ENCODE data around the gene NLGN2.

Gene NLGN2

DNA sequence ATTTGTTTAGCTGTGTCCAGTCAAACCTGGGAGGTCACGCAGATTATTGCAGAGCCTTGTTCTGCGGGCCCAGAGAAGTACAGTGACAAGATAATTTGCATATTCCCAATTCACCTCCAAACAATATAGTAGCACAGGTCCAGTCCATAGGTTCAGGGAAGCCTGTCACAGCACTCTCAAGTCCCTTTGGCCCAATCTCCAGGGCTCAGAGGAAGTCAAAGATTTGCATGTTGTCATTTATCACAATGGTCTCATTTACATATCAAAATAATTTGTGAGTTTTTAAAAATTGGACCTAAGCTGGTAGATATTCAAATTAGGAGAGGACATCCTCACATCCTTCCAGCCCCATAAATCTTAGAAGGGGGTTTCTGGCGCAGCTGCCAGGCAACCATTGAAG lies 59.9 kb downstream of the NLGN2 start:
- no peak for DNase-seq (ENCODE audit: low read depth)
- H3K4me3 ChIP-seq (ENCODE audit: low read length), result no peak overlapping the region
- TF ChIP-seq, protein P1, sequence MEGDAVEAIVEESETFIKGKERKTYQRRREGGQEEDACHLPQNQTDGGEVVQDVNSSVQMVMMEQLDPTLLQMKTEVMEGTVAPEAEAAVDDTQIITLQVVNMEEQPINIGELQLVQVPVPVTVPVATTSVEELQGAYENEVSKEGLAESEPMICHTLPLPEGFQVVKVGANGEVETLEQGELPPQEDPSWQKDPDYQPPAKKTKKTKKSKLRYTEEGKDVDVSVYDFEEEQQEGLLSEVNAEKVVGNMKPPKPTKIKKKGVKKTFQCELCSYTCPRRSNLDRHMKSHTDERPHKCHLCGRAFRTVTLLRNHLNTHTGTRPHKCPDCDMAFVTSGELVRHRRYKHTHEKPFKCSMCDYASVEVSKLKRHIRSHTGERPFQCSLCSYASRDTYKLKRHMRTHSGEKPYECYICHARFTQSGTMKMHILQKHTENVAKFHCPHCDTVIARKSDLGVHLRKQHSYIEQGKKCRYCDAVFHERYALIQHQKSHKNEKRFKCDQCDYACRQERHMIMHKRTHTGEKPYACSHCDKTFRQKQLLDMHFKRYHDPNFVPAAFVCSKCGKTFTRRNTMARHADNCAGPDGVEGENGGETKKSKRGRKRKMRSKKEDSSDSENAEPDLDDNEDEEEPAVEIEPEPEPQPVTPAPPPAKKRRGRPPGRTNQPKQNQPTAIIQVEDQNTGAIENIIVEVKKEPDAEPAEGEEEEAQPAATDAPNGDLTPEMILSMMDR (conservative IDR thresholded peaks at IDR 0.05; ENCODE audit: low read depth, low read length), result no peak

DNA sequence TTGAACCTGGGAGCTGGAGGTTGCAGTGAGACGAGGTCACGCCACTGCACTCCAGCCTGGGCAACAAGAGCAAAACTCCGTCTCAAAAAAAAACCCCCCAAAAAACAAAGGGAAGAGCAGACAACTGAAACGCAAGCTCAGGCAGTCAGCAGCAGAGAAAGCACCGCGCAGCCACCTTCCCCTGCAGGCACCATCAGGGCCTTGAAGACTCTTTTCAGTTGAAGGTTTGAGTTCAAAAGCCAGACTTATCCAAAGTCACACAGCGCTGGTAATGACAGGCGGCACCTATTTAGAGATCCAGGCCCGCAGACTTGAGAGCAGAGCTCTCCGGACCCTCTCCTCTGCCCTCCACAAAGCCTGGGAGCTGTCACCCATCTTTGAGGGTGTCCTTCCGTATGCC lies 60.6 kb downstream of the NLGN2 start:
- no peak overlapping the region for H3K4me3 ChIP-seq (ENCODE audit: low read length)
- no peak for DNase-seq (ENCODE audit: low read depth)
- TF ChIP-seq, protein P1 (conservative IDR thresholded peaks at IDR 0.05; ENCODE audit: low read depth, low read length), result no peak

DNA sequence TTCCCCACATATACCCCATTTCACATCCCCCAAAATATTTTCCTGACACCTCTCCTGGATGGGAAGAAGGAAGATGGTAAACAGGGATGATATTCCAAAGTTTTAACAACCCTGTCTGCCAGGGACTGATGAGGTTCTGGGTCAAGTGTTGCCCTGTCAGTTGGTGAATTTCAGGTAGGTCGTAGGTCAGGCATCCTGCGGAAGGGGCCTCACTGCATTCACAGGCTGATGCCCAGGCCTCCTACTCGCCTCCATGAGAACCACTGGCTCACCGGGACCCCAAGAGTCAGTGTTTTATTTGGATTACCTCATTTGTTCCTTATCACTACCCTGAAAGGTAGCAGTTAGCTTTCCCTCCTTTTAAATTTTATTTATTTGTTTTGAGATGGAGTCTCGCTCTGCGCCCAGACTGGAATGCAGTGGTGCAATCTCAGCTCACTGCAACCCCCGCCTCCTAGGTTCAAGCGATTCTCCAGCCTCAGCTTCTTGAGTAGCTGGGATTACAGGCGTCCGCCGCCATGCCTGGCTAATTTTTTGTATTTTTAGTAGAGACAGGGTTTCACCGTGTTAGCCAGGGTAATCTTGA lies 61.3 kb downstream of the NLGN2 start:
- no peak overlapping the region for H3K4me3 ChIP-seq (ENCODE audit: low read length)
- TF ChIP-seq, protein P1 (conservative IDR thresholded peaks at IDR 0.05; ENCODE audit: low read depth, low read length), result no peak
- DNase-seq (ENCODE audit: low read depth), result no peak

Measured in retinal pigment epithelial cell (primary cell).